ENCODE data around the gene SDF4. TPM values are rescaled to one million over a fixed set of nuclear protein-coding genes. Genes with fewer than 3 reads are reported as not detected.

Gene SDF4
- total RNA-seq, 1 donor from 2014 or later = 175 TPM

DNA sequence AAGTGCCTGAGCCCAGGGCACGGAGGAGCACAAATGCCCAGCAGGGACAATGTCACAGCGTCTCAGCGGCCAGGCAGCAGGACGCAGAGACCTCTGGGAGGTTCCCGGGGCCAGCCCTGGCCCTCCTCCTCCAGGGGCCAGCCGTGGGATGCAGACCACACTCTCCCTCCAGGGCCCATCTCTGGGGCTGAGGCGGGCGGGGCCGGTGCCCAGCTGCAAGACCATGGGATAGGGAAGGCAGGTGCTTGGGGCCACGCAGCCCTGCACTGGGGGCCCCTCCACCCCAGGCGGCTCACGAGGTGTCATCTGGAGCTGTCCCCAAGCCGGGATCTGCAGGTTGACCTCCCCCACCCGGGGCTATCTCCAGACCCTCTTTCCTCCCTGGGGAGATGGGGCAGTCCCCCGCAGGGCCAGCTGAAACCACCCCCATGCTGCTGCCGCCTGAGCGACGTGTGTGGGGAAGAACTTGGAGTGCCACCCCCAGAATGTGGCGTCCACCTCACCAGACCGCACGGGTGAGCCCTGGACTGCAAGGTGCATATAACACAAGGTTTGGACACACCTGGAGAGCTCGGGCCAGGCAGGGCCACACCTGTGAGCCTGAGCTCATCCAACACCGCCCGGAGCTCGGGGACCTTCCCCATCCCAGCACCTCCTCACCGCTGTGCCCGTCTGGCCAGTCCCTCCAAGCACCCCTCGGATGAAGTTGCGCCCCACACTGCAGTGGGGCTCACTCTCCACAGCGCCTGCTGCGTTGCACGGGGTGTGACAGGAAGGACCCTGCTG lies 62.2 kb downstream of the SDF4 start:
- Histone ChIP-seq H2AFZ (ENCODE audit: low read depth, low read length) (no peak overlapping the region), H3K4me2 (ENCODE audit: low read length) (no peak overlapping the region), H3K79me2 (ENCODE audit: insufficient read depth, low read length) (no peaks in the 10 kb centered on the region), H3K9me3 (ENCODE audit: insufficient read depth, low read depth, low read length) (no peaks in the 10 kb centered on the region), H4K20me1 (ENCODE audit: insufficient read depth, low read length) (no peaks in the 10 kb centered on the region), H3K4me3 (ENCODE audit: insufficient read depth, low read depth, low read length) (no peak overlapping the region), H3K27me3 (ENCODE audit: insufficient read depth, low read length) (peaks cover 15% of the 10 kb centered on the region), H3K27ac (ENCODE audit: low read depth, low read length) (no peak overlapping the region), H3K4me1 (ENCODE audit: insufficient read depth, low read length) (no peaks in the 10 kb centered on the region), H3K36me3 (ENCODE audit: insufficient read depth, low read length) (no peaks in the 10 kb centered on the region), H3K9ac (ENCODE audit: low read length) (no peak overlapping the region)
- Mint-ChIP-seq H3K4me3 (ENCODE audit: unreplicated experiment) (no peak overlapping the region), H3K36me3 (ENCODE audit: low read depth, unreplicated experiment) (no peaks in the 10 kb centered on the region), H3K9me3 (ENCODE audit: unreplicated experiment) (no peaks in the 10 kb centered on the region), H3K27ac (ENCODE audit: unreplicated experiment) (no peak overlapping the region), H3K27me3 (ENCODE audit: low read depth, unreplicated experiment) (peaks cover 15% of the 10 kb centered on the region), H3K4me1 (ENCODE audit: low read depth, unreplicated experiment) (peaks cover 6% of the 10 kb centered on the region)
- FAIRE-seq (no peak), DNase-seq (ENCODE audit: low read depth) (no peak)
- no peak for TF ChIP-seq EZH2 (IDR thresholded peaks at IDR 0.05; ENCODE audit: insufficient read depth, low read length)
- no peak for TF ChIP-seq CTCF (IDR thresholded peaks at IDR 0.05; ENCODE audit: insufficient read depth, low read depth, low read length)

DNA sequence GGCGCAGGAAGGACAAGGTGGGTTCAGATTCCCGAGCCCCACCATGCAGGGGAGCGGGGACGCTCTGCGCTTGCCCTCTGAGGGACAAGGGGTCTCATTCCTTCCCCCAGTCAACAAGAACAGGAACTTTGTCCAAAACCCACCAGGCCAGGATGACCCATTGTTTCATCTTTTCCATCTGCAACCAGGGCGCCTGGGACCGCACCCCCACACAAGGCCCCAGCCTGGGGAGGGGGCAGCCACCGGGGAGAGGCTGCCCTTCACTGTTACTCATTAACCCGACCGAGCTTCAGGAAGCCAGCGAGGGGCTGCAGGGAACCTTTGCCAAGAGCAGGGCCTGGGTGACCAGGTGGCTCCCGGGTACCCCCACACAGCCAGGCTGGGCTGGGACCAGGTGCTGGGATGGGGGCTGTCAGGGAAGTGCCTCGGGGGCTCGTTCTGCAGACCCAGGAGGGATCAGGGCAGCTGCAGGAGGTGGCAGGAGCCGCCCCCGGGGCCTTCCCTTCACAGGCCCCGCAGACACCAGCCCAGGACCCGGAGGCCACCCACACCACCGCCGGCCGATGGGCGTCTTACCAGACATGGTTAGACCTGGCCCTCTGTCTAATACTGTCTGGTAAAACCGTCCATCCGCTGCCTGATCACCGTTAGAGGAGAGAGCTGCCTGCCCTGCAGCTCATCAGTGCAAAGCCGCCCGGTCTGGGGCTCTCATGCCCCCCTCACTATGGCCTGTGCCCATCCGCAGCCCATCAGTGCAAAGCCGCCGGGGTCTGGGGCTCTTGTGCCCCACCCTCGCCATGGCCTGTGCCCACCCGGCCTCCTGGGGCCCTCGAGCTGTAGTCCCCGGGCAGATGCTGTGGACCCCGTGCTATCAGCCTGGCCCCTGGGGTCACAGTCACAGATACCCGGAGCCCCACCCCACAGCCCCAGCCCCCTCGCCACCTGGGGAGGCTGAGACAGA lies 63.1 kb downstream of the SDF4 start:
- Mint-ChIP-seq H3K9me3 (ENCODE audit: unreplicated experiment) (no peaks in the 10 kb centered on the region), H3K4me3 (ENCODE audit: unreplicated experiment) (no peak overlapping the region), H3K27me3 (ENCODE audit: low read depth, unreplicated experiment) (peaks cover 15% of the 10 kb centered on the region), H3K4me1 (ENCODE audit: low read depth, unreplicated experiment) (peaks cover 6% of the 10 kb centered on the region), H3K36me3 (ENCODE audit: low read depth, unreplicated experiment) (no peaks in the 10 kb centered on the region), H3K27ac (ENCODE audit: unreplicated experiment) (no peak overlapping the region)
- H3K4me1 ChIP-seq (ENCODE audit: insufficient read depth, low read length) = no peaks in the 10 kb centered on the region
- DNase-seq (ENCODE audit: low read depth) (no peak), FAIRE-seq (no peak)
- no peak overlapping the region for H3K9ac ChIP-seq (ENCODE audit: low read length)
- no peak overlapping the region for H2AFZ ChIP-seq (ENCODE audit: low read depth, low read length)
- H3K4me3 ChIP-seq (ENCODE audit: insufficient read depth, low read depth, low read length) = no peak overlapping the region
- H3K27ac ChIP-seq (ENCODE audit: low read depth, low read length) = no peak overlapping the region
- H3K4me2 ChIP-seq (ENCODE audit: low read length) = no peak overlapping the region
- H3K27me3 ChIP-seq (ENCODE audit: insufficient read depth, low read length) = peaks cover 11% of the 10 kb centered on the region
- H3K36me3 ChIP-seq (ENCODE audit: insufficient read depth, low read length) = no peaks in the 10 kb centered on the region
- H3K79me2 ChIP-seq (ENCODE audit: insufficient read depth, low read length) = no peaks in the 10 kb centered on the region
- no peak for TF ChIP-seq EZH2 (IDR thresholded peaks at IDR 0.05; ENCODE audit: insufficient read depth, low read length)
- no peak for TF ChIP-seq CTCF (IDR thresholded peaks at IDR 0.05; ENCODE audit: insufficient read depth, low read depth, low read length)
- H3K9me3 ChIP-seq (ENCODE audit: insufficient read depth, low read depth, low read length) = no peaks in the 10 kb centered on the region
- no peaks in the 10 kb centered on the region for H4K20me1 ChIP-seq (ENCODE audit: insufficient read depth, low read length)

Measured in astrocyte (in vitro differentiated cells and primary cell).